ENCODE measurements around the gene LPP.

DNA sequence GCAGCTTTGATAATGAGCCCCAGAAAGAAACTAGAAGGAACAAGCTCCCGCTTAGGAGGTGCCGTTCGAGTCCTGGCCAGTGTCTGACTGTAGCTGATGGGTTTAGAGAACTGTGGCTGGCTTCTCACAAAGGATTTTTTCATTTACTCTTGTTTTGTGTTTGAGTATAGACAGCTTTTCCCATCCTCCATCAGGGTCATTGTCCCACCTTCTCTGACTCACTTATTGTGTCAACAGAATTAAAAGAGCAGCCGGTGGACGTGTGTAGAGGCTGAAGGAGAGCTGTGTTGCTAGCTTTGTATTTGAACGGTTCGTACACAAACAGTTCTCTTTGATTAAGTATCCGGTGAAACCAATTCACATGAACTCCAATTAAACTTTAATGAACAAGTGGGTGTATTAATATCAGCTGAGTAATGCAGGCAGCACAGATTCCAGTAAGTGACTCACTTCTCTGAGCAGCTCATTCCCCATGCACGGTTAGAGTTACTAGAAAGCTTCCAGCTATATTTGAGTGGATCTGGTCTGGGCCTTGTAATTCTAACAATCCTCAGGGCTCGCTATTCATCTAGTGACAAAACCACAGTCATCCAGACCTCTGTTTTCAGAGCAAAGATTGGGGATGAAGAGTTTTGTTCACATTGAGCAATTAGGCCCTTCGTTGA is 141.0 kb downstream of the LPP start:
- TF ChIP-seq, protein P1, sequence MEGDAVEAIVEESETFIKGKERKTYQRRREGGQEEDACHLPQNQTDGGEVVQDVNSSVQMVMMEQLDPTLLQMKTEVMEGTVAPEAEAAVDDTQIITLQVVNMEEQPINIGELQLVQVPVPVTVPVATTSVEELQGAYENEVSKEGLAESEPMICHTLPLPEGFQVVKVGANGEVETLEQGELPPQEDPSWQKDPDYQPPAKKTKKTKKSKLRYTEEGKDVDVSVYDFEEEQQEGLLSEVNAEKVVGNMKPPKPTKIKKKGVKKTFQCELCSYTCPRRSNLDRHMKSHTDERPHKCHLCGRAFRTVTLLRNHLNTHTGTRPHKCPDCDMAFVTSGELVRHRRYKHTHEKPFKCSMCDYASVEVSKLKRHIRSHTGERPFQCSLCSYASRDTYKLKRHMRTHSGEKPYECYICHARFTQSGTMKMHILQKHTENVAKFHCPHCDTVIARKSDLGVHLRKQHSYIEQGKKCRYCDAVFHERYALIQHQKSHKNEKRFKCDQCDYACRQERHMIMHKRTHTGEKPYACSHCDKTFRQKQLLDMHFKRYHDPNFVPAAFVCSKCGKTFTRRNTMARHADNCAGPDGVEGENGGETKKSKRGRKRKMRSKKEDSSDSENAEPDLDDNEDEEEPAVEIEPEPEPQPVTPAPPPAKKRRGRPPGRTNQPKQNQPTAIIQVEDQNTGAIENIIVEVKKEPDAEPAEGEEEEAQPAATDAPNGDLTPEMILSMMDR (IDR thresholded peaks at IDR 0.05; ENCODE audit: insufficient read depth, low read length, poor library complexity, severe bottlenecking) = no peak
- no peak for TF ChIP-seq EZH2phosphoT487 (conservative IDR thresholded peaks at IDR 0.05; ENCODE audit: low read length)

Measured in SU-DHL-6 (cell line).